Measurements from ENCODE around the gene POLK.
"Not testable (repeated sequence)": the region's sequence is repeated elsewhere in the genome, so short reads cannot be mapped to it uniquely, and the experiment has no call there.

The POLK gene

GRCh38 chr5:75550597-75550996 lies 38.9 kb downstream of the POLK start:
- no peak for TF ChIP-seq CTCF (conservative IDR thresholded peaks at IDR 0.05)
- no peak overlapping the region for H3K27ac ChIP-seq

DNA sequence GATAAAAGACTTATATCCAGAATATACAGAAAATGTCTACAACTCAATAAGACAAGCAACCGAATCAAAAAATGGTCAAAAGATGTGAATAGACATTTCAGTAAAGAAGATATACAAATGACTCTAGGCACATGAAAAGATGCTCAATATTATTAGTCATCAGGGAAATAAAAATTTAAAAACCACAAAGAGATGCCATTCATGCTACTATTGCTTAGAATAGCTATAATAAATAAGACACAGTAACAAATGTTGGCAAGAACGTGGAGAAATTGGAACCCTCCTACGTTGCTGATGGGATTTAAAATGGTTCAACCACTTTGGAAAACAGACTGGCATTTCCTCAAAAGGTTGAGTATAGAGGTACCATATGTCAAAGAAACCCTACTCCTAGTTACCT lies 39.8 kb downstream of the POLK start:
- no peak for TF ChIP-seq CTCF (conservative IDR thresholded peaks at IDR 0.05)
- H3K27ac ChIP-seq, result no peak overlapping the region

- H3K27ac ChIP-seq, result no peak overlapping the region
- no peak for TF ChIP-seq CTCF (conservative IDR thresholded peaks at IDR 0.05)
Measured at GRCh38 chr5:75552764-75553163, 41.1 kb downstream of the POLK start.

GRCh38 chr5:75553358-75553757 lies 41.7 kb downstream of the POLK start:
- H3K27ac ChIP-seq, result no peak overlapping the region
- TF ChIP-seq CTCF (conservative IDR thresholded peaks at IDR 0.05), result no peak

GRCh38 chr5:75558221-75558620 lies 46.5 kb downstream of the POLK start:
- TF ChIP-seq CTCF (conservative IDR thresholded peaks at IDR 0.05), result no peak
- H3K27ac ChIP-seq, result no peak overlapping the region

- no peak overlapping the region for H3K27ac ChIP-seq
- no peak for TF ChIP-seq CTCF (conservative IDR thresholded peaks at IDR 0.05)
Measured at GRCh38 chr5:75558981-75559632, 47.4 kb downstream of the POLK start.

DNA sequence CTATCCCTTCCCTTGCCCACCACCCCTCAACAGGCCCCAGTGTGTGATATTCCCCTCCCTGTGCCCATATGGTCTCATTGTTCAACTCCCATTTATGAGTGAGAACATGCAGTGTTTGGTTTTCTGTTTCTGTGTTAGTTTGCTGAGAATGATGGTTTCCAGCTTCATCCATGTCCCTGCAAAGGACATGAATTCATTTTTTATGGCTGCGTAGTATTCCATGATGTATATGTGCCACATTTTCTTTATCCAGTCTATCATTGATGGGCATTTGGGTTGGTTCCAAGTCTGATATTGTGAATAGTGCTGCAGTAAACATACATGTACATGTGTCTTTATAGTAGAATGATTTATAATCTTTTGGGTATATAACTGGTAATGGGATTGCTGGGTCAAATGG lies 49.0 kb downstream of the POLK start:
- not testable (repeated sequence) for H3K27ac ChIP-seq

- not testable (repeated sequence) for H3K27ac ChIP-seq
Measured at GRCh38 chr5:75565991-75566709, 54.5 kb downstream of the POLK start.
